Measurements from ENCODE around the gene DNAH3. TPM values are rescaled to one million over a fixed set of nuclear protein-coding genes. Genes with fewer than 3 reads are reported as not detected.

Gene DNAH3
- total and polyA plus RNA-seq, 3 donors from 2014 or later = 11.7 to 21.2 (median 19.9) TPM

GRCh38 chr16:20906341-20907255 is 244.0 kb downstream of the DNAH3 start:
- TF ChIP-seq POLR2A (IDR thresholded peaks at IDR 0.05) = no peak
- no peak for TF ChIP-seq CTCF (IDR thresholded peaks at IDR 0.05)
- Histone ChIP-seq H3K36me3 (ENCODE audit: low read depth, missing control alignments) (no peaks in the 10 kb centered on the region), H3K27ac (peak overlapping the region in 1 of 2 donors; percentile 80), H3K4me3 (no peak overlapping the region), H3K27me3 (no peaks in the 10 kb centered on the region), H3K9me3 (no peaks in the 10 kb centered on the region), H3K4me1 (peaks cover 27% of the 10 kb centered on the region)
- intact Hi-C loops (cut with DNase I; ENCODE audit: low total_unique reads) = loop anchor here (10.0 kb wide), 1 partner anchor 52 kb away; no protein-coding TSS in a partner anchor
- WGBS, 2 donors = 63 to 73% methylated on average over 4 of the region's 4 CpGs
- no peak for DNase-seq

- WGBS, 2 donors = 62 to 65% methylated on average over 3 of the region's 3 CpGs
- H3K36me3 ChIP-seq (ENCODE audit: low read depth, missing control alignments) = no peaks in the 10 kb centered on the region
- no peak overlapping the region for H3K4me3 ChIP-seq
- no peak for TF ChIP-seq POLR2A (IDR thresholded peaks at IDR 0.05)
- TF ChIP-seq CTCF (IDR thresholded peaks at IDR 0.05) = no peak
- H3K4me1 ChIP-seq = peaks cover 27% of the 10 kb centered on the region
- no peaks in the 10 kb centered on the region for H3K9me3 ChIP-seq
- intact Hi-C loops (cut with DNase I; ENCODE audit: low total_unique reads) = loop anchor here (10.0 kb wide), 1 partner anchor 51 kb away; no protein-coding TSS in a partner anchor
- H3K27me3 ChIP-seq = no peaks in the 10 kb centered on the region
- no peak for DNase-seq
- H3K27ac ChIP-seq = peak overlapping the region in 1 of 2 donors; percentile 80
Observed at GRCh38 chr16:20905576-20905975, 245.1 kb downstream of the DNAH3 start.

DNA sequence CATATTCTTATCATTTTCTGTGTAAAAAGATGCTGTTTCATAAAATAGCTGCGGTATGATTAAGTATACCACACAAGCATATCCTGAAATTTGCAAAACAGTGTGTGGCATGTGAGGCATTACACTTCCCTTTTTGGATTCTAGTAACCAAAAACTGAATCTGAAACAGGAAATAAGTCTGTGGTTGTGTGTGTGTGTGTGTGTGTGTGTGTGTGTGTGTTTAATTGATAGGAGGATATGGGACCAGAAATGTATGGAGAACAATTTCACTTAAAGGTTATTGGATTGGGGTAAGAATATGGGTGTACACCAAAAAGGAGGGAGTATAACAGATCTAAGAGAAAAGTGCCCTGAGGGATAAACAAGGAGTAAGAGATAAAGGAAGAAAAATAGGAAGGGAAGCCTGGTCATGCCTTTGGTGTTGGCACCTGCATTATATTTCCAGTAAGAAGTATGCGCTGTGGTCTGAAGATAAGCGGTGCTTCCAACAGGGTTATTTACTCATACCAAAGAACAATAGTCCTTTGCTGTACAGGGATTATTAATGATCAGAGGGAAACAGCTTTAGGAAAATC is 246.1 kb downstream of the DNAH3 start:
- WGBS, 2 donors = 50 to 51% methylated on average over 3 of the region's 3 CpGs
- Histone ChIP-seq H3K9me3 (no peaks in the 10 kb centered on the region), H3K27ac (peak overlapping the region in 1 of 2 donors; percentile 80), H3K27me3 (no peaks in the 10 kb centered on the region), H3K36me3 (ENCODE audit: low read depth, missing control alignments) (no peaks in the 10 kb centered on the region), H3K4me1 (peaks cover 27% of the 10 kb centered on the region), H3K4me3 (no peak overlapping the region)
- TF ChIP-seq CTCF (IDR thresholded peaks at IDR 0.05) = no peak
- TF ChIP-seq POLR2A (IDR thresholded peaks at IDR 0.05) = no peak
- intact Hi-C loops (cut with DNase I; ENCODE audit: low total_unique reads) = loop anchor here (10.0 kb wide), 1 partner anchor 50 kb away; no protein-coding TSS in a partner anchor
- no peak for DNase-seq

DNA sequence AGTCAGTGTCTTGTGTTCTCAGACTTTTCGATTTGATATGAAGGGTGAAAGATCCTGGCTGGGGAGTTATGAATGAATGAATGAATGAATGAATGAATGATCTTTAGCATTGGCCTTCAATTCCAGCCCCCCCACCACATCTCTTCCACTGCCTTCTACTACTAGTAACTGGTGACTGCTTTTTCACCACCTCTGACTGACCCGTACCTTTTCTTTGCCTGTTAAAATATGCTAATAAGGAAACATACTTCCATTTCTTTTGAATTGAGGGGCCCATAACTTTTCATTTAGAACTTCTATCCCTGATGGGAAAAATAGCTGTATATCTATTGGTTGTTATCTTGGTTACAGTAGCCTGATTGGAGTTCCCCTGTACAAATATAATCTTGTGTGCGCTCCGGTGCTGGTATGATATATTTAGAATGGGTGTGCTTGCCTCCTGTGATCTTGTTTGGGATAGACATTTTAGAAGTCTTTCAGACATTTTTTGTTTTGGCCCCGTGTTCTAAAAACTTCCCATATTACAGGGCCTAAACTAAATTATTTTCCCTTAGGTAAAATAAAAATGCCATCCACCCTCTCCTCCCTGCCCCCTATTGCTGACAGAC is 246.6 kb downstream of the DNAH3 start:
- TF ChIP-seq POLR2A (IDR thresholded peaks at IDR 0.05) (no peak), CTCF (IDR thresholded peaks at IDR 0.05) (no peak)
- WGBS, 2 donors = 66 to 67% methylated on average over 5 of the region's 5 CpGs
- H3K9me3 ChIP-seq = no peaks in the 10 kb centered on the region
- DNase-seq = no peak
- no peak overlapping the region for H3K4me3 ChIP-seq
- H3K4me1 ChIP-seq = peaks cover 27% of the 10 kb centered on the region
- H3K27me3 ChIP-seq = no peaks in the 10 kb centered on the region
- H3K27ac ChIP-seq = peak overlapping the region in 1 of 2 donors; percentile 43
- intact Hi-C loops (cut with DNase I; ENCODE audit: low total_unique reads) = loop anchor here (10.0 kb wide), 1 partner anchor 49 kb away; no protein-coding TSS in a partner anchor
- H3K36me3 ChIP-seq (ENCODE audit: low read depth, missing control alignments) = no peaks in the 10 kb centered on the region

All from testis (tissue), 3 donors.